Neural cell (in vitro differentiated cells): Measurements from ENCODE around the gene NOB1.

Experiments used
- EP300 ChIP-seq: fragments of 450-650 bp; conservative IDR thresholded peaks from 2 replicates; pipeline ENCODE4 v1.6.1; 2014; ENCODE audit warnings: antibody characterized with exemption, mild to moderate bottlenecking, moderate library complexity; ENCODE audit not compliant: poor library complexity, severe bottlenecking
- EZH2 ChIP-seq: fragments of 200-600, 300-800 bp; shearing (Covaris generic), sonication (generic); IDR thresholded peaks from 2 replicates; pipeline ENCODE4 v1.6.1; 2014; ENCODE audit warnings: antibody characterized with exemption, low read length, borderline replicate concordance, mild to moderate bottlenecking; ENCODE audit not compliant: insufficient read depth, poor library complexity, severe bottlenecking
- MXI1 ChIP-seq: fragments of 450-650 bp; conservative IDR thresholded peaks from 2 replicates; pipeline ENCODE4 v1.6.1; 2014; ENCODE audit warnings: antibody characterized with exemption, mild to moderate bottlenecking; ENCODE audit not compliant: poor library complexity, severe bottlenecking
- POLR2AphosphoS5 ChIP-seq: IDR thresholded peaks from 2 replicates; pipeline ENCODE4 v1.6.1; 2012
- RAD21 ChIP-seq: fragments of 450-650 bp; conservative IDR thresholded peaks from 2 replicates; pipeline ENCODE4 v1.6.1; 2014; ENCODE audit warnings: antibody characterized with exemption, mild to moderate bottlenecking, moderate library complexity
- SMC3 ChIP-seq: fragments of 450-650 bp; conservative IDR thresholded peaks from 2 replicates; pipeline ENCODE4 v1.6.1; 2014; ENCODE audit warnings: antibody characterized with exemption, mild to moderate bottlenecking, moderate library complexity; ENCODE audit not compliant: poor library complexity
- TF ChIP-seq, protein P1 (sequence below): fragments of 450-650 bp; IDR thresholded peaks from 2 replicates; pipeline ENCODE4 v1.5.1; 2014; ENCODE audit warnings: antibody characterized with exemption, mild to moderate bottlenecking, moderate library complexity; ENCODE audit not compliant: poor library complexity, severe bottlenecking

DNA sequence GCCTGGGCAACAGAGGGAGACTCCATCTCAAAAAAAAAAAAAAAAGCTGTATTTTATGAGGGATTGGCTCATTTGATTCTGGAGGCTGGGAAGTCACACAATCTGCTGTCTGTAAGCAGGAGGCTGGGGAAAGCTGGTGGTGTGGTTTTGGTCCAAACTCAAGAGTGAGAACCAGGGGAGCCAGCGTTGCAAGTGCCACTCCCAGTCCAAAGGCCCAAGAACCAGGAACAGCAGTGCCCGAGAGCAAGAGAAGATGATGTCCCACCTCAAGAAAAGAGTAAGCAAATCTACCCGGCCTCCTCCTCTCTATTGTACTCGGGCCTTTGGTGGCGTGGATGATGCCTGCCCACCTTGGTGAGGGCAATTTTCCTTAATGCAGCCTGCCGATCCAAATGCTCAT, 22.6 kb downstream of the NOB1 start:
- TF ChIP-seq, protein P1, sequence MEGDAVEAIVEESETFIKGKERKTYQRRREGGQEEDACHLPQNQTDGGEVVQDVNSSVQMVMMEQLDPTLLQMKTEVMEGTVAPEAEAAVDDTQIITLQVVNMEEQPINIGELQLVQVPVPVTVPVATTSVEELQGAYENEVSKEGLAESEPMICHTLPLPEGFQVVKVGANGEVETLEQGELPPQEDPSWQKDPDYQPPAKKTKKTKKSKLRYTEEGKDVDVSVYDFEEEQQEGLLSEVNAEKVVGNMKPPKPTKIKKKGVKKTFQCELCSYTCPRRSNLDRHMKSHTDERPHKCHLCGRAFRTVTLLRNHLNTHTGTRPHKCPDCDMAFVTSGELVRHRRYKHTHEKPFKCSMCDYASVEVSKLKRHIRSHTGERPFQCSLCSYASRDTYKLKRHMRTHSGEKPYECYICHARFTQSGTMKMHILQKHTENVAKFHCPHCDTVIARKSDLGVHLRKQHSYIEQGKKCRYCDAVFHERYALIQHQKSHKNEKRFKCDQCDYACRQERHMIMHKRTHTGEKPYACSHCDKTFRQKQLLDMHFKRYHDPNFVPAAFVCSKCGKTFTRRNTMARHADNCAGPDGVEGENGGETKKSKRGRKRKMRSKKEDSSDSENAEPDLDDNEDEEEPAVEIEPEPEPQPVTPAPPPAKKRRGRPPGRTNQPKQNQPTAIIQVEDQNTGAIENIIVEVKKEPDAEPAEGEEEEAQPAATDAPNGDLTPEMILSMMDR, result no peak
- TF ChIP-seq EP300, result no peak
- TF ChIP-seq EZH2, result no peak
- TF ChIP-seq POLR2AphosphoS5, result no peak
- no peak for TF ChIP-seq RAD21
- TF ChIP-seq SMC3, result no peak
- TF ChIP-seq MXI1, result no peak
